NCI-H1436 (cell line): ENCODE data around the gene LGMN.
"Not testable (repeated sequence)": the region's sequence is repeated elsewhere in the genome, so short reads cannot be mapped to it uniquely, and the experiment has no call there.

Source experiments
- DNase-seq: peaks from one replicate; lab custom pipeline; 2025; lab: John Stamatoyannopoulos, UW

LGMN gene

GRCh38 chr14:92760524-92760805 is 12.0 kb upstream of the LGMN start:
- DNase-seq = no peak

GRCh38 chr14:92759679-92760523 is 11.5 kb upstream of the LGMN start:
- DNase-seq = no peak

- no peak for DNase-seq
Measured at GRCh38 chr14:92759300-92759678, 10.9 kb upstream of the LGMN start.

- DNase-seq = no peak
Measured at GRCh38 chr14:92756446-92756845, 8.0 kb upstream of the LGMN start.

- no peak for DNase-seq
Measured at GRCh38 chr14:92755495-92755894, 7.1 kb upstream of the LGMN start.

GRCh38 chr14:92754966-92755365 is 6.5 kb upstream of the LGMN start:
- peak; percentile 16 for DNase-seq

- DNase-seq = no peak
Measured at GRCh38 chr14:92753250-92753649, 4.8 kb upstream of the LGMN start.

- no peak for DNase-seq
Measured at GRCh38 chr14:92751819-92752218, 3.4 kb upstream of the LGMN start.

- no peak for DNase-seq
Measured at GRCh38 chr14:92750994-92751400, 2.6 kb upstream of the LGMN start.

- not testable (repeated sequence) for DNase-seq
Measured at GRCh38 chr14:92750222-92750728, 1.8 kb upstream of the LGMN start.

GRCh38 chr14:92747701-92748258 is 647 bp downstream of the LGMN start:
- no peak for DNase-seq

- no peak for DNase-seq
Measured at GRCh38 chr14:92744198-92744597, 4.2 kb downstream of the LGMN start.

- DNase-seq = no peak
Measured at GRCh38 chr14:92740440-92740839, 8.0 kb downstream of the LGMN start.

- no peak for DNase-seq
Measured at GRCh38 chr14:92737619-92738188, 10.7 kb downstream of the LGMN start.

- no peak for DNase-seq
Measured at GRCh38 chr14:92737206-92737605, 11.2 kb downstream of the LGMN start.

- DNase-seq = no peak
Measured at GRCh38 chr14:92735344-92735743, 13.1 kb downstream of the LGMN start.

GRCh38 chr14:92734618-92735017 is 13.8 kb downstream of the LGMN start:
- no peak for DNase-seq

- no peak for DNase-seq
Measured at GRCh38 chr14:92733007-92733406, 15.4 kb downstream of the LGMN start.

GRCh38 chr14:92731622-92732115 is 16.8 kb downstream of the LGMN start:
- DNase-seq = no peak

GRCh38 chr14:92729634-92730358 is 18.6 kb downstream of the LGMN start:
- DNase-seq = no peak

GRCh38 chr14:92728759-92729364 is 19.6 kb downstream of the LGMN start:
- DNase-seq = peak; percentile 39

- DNase-seq = no peak
Measured at GRCh38 chr14:92726933-92727262, 21.5 kb downstream of the LGMN start.
